Right ventricle myocardium inferior (tissue), 1 donor: ENCODE data around the gene SNTG2. TPM values are rescaled to one million over a fixed set of nuclear protein-coding genes. Genes with fewer than 3 reads are reported as not detected.

ENCODE experiments used
- ATAC-seq: fragments of 200-7000 bp; cut with Tn5 transposase; one replicate; pipeline ENCODE4 v1.9.1; 2020; ENCODE audit warnings: mild to moderate bottlenecking, moderate library complexity
- DNase-seq: peaks from one replicate; pipeline ENCODE4 v3.0.0; 2021; ENCODE audit errors: missing footprints
- intact Hi-C: fragments of 100-400 bp; cut with DNase I; formaldehyde crosslinking; loops from one replicate; pipeline ENCODE4 v1.11.0; 2022
- total RNA-seq: library from RNA; stranded (reverse); fragmentation: NEBNext Ultra II Directional; extraction: Animal tissue kit (Norgen Biotek cat#: 25700); gene quantifications from one replicate; pipeline ENCODE4 v1.2.1, GENCODE V29; 2021
- donor health status: DM: no; HTN: yes; CAD: no; lungs with severe emphysema.

Gene SNTG2
- total RNA-seq, 1 donor from 2014 or later = 2.4 TPM

GRCh38 chr2:979069-979928 lies 28.6 kb downstream of the SNTG2 start:
- no peak for DNase-seq
- intact Hi-C loops = no loop called here

GRCh38 chr2:980176-980575 lies 29.5 kb downstream of the SNTG2 start:
- DNase-seq (no peak), ATAC-seq (no peak)
- intact Hi-C loops = no loop called here

More at GRCh38 chr2:979069-979928, 28.6 kb downstream of the SNTG2 start:
- no peak for ATAC-seq

GRCh38 chr2:981258-981657 lies 30.6 kb downstream of the SNTG2 start:
- DNase-seq (no peak), ATAC-seq (no peak)
- intact Hi-C loops = no loop called here

GRCh38 chr2:981759-982158 lies 31.1 kb downstream of the SNTG2 start:
- DNase-seq = no peak
- intact Hi-C loops = no loop called here

GRCh38 chr2:985317-985898 lies 34.8 kb downstream of the SNTG2 start:
- no peak for ATAC-seq
- DNase-seq = no peak
- intact Hi-C loops = no loop called here

More at GRCh38 chr2:981759-982158, 31.1 kb downstream of the SNTG2 start:
- no peak for ATAC-seq

- intact Hi-C loops = no loop called here
- DNase-seq = no peak
- no peak for ATAC-seq
Observed at GRCh38 chr2:987789-988188, 37.1 kb downstream of the SNTG2 start.

GRCh38 chr2:989781-990467 lies 39.3 kb downstream of the SNTG2 start:
- no peak for DNase-seq
- intact Hi-C loops = no loop called here

GRCh38 chr2:990970-991369 lies 40.3 kb downstream of the SNTG2 start:
- intact Hi-C loops = no loop called here
- ATAC-seq = no peak

More at GRCh38 chr2:989781-990467, 39.3 kb downstream of the SNTG2 start:
- no peak for ATAC-seq

GRCh38 chr2:1002350-1002749 lies 51.7 kb downstream of the SNTG2 start:
- ATAC-seq (no peak), DNase-seq (no peak)
- intact Hi-C loops = no loop called here

More at GRCh38 chr2:990970-991369, 40.3 kb downstream of the SNTG2 start:
- no peak for DNase-seq

GRCh38 chr2:1004398-1004797 lies 53.7 kb downstream of the SNTG2 start:
- intact Hi-C loops = no loop called here
- DNase-seq (no peak), ATAC-seq (no peak)

GRCh38 chr2:1010415-1010930 lies 59.8 kb downstream of the SNTG2 start:
- DNase-seq (no peak), ATAC-seq (peak; percentile 77)
- intact Hi-C loops = no loop called here

- ATAC-seq (no peak), DNase-seq (no peak)
- intact Hi-C loops = no loop called here
Observed at GRCh38 chr2:1011006-1011405, 60.4 kb downstream of the SNTG2 start.

GRCh38 chr2:1011985-1012384 lies 61.3 kb downstream of the SNTG2 start:
- DNase-seq = no peak
- no peak for ATAC-seq
- intact Hi-C loops = no loop called here

GRCh38 chr2:1014802-1015201 lies 64.2 kb downstream of the SNTG2 start:
- ATAC-seq (no peak), DNase-seq (no peak)
- intact Hi-C loops = no loop called here

GRCh38 chr2:1016500-1016899 lies 65.9 kb downstream of the SNTG2 start:
- intact Hi-C loops = no loop called here
- DNase-seq (no peak), ATAC-seq (no peak)

- ATAC-seq = no peak
- no peak for DNase-seq
- intact Hi-C loops = no loop called here
Observed at GRCh38 chr2:1017827-1018226, 67.2 kb downstream of the SNTG2 start.

- intact Hi-C loops = no loop called here
- DNase-seq (no peak), ATAC-seq (peak; percentile 42)
Observed at GRCh38 chr2:1020206-1020605, 69.6 kb downstream of the SNTG2 start.

- intact Hi-C loops = no loop called here
- ATAC-seq (no peak), DNase-seq (no peak)
Observed at GRCh38 chr2:1022178-1022577, 71.5 kb downstream of the SNTG2 start.

- intact Hi-C loops = no loop called here
- ATAC-seq (no peak), DNase-seq (no peak)
Observed at GRCh38 chr2:1024981-1025380, 74.3 kb downstream of the SNTG2 start.

- intact Hi-C loops = no loop called here
- ATAC-seq = no peak
- DNase-seq = no peak
Observed at GRCh38 chr2:1026141-1026540, 75.5 kb downstream of the SNTG2 start.
